HEK293 (cell line): ENCODE data around the gene CECR2.

Experiments
- CTCF ChIA-PET: fragments of 350-600 bp; formaldehyde crosslinking; extraction: SDS; loops from one replicate; lab custom pipeline; 2021; ENCODE audit warnings: antibody characterized with exemption; lab: Yijun Ruan, JAX
- POLR2A ChIA-PET: fragments of 300-600 bp; formaldehyde crosslinking; extraction: SDS; loops from one replicate; lab custom pipeline; 2020; ENCODE audit warnings: antibody characterized with exemption, inconsistent platforms; lab: Yijun Ruan, JAX
- H3K27ac ChIP-seq: fragments of 200-500 bp; sonication (Bioruptor generic); 2 replicates; pipeline ENCODE4 v1.5.1; 2014; ENCODE audit warnings: low read depth, low read length, control low read depth, inconsistent platforms; ENCODE audit errors: extremely low read depth
- H3K36me3 ChIP-seq, 2 experiments: fragments of 200-500 bp in 1 of 2; sonication (Bioruptor generic) in 1 of 2; 1 replicate in 1 of 2; 2 replicates in 1 of 2; pipeline ENCODE4 v1.5.1; 2014 to 2017; ENCODE audit warnings: inconsistent platforms in 2 of 2, low read length in 2 of 2; ENCODE audit not compliant: control insufficient read depth in 2 of 2, insufficient read depth in 1 of 2
- H3K4me1 ChIP-seq: fragments of 200-500 bp; sonication (Bioruptor generic); 2 replicates; pipeline ENCODE4 v1.5.1; 2014; ENCODE audit warnings: mild to moderate bottlenecking, low read length, inconsistent platforms; ENCODE audit not compliant: control insufficient read depth, insufficient read depth
- H3K4me3 ChIP-seq: 2 replicates; pipeline ENCODE4 v1.5.1; 2011; ENCODE audit warnings: low read depth, mild to moderate bottlenecking, control low read depth, low read length, moderate library complexity
- H3K9me3 ChIP-seq: fragments of 200-500 bp; sonication (Bioruptor generic); 2 replicates; pipeline ENCODE4 v1.5.1; 2014; ENCODE audit warnings: low read depth, low read length, inconsistent platforms; ENCODE audit not compliant: control insufficient read depth, insufficient read depth
- GLIS1 ChIP-seq: fragments of 450-650 bp; formaldehyde crosslinking; IDR thresholded peaks from 2 replicates; pipeline ENCODE4 v1.5.1; 2016; ENCODE audit warnings: missing biosample characterization, missing genetic modification characterization
- HIC1 ChIP-seq: fragments of 450-650 bp; formaldehyde crosslinking; IDR thresholded peaks from 2 replicates; pipeline ENCODE4 v1.5.1; 2016; ENCODE audit warnings: missing biosample characterization, missing genetic modification characterization
- KLF9 ChIP-seq: fragments of 450-650 bp; formaldehyde crosslinking; IDR thresholded peaks from 2 replicates; pipeline ENCODE4 v1.5.1; 2016; ENCODE audit warnings: missing biosample characterization, missing genetic modification characterization, low read depth
- SALL2 ChIP-seq: fragments of 450-650 bp; formaldehyde crosslinking; IDR thresholded peaks from 2 replicates; pipeline ENCODE4 v1.5.0; 2017; ENCODE audit warnings: missing biosample characterization, mild to moderate bottlenecking, missing genetic modification characterization, borderline replicate concordance
- SETDB1 ChIP-seq: IDR thresholded peaks from one replicate; pipeline ENCODE4 v1.6.1; 2017; ENCODE audit warnings: mild to moderate bottlenecking, low read length, moderate library complexity, mixed read lengths; ENCODE audit not compliant: insufficient read length
- TCF7L2 ChIP-seq: IDR thresholded peaks from 2 replicates; pipeline ENCODE4 v1.6.1; 2011; ENCODE audit warnings: low read depth, mild to moderate bottlenecking, inconsistent platforms, low read length, moderate library complexity, borderline replicate concordance
- TSHZ1 ChIP-seq: fragments of 450-650 bp; formaldehyde crosslinking; IDR thresholded peaks from 2 replicates; pipeline ENCODE4 v1.5.1; 2016; ENCODE audit warnings: missing biosample characterization, missing genetic modification characterization, borderline replicate concordance
- ZBTB21 ChIP-seq: fragments of 450-650 bp; formaldehyde crosslinking; IDR thresholded peaks from 2 replicates; pipeline ENCODE4 v1.5.1; 2017; ENCODE audit warnings: missing biosample characterization, missing genetic modification characterization
- ZBTB26 ChIP-seq: fragments of 450-650 bp; formaldehyde crosslinking; optimal IDR thresholded peaks from 2 replicates; pipeline ENCODE3; 2016; ENCODE audit warnings: missing biosample characterization, mild to moderate bottlenecking, missing genetic modification characterization
- ZNF114 ChIP-seq: fragments of 450-650 bp; formaldehyde crosslinking; IDR thresholded peaks from 2 replicates; pipeline ENCODE4 v1.5.0; 2017; ENCODE audit warnings: missing biosample characterization, missing genetic modification characterization
- ZNF292 ChIP-seq: fragments of 450-650 bp; formaldehyde crosslinking; IDR thresholded peaks from 2 replicates; pipeline ENCODE4 v1.5.1; 2016; ENCODE audit warnings: low read depth, missing biosample characterization, missing genetic modification characterization, borderline replicate concordance
- ZNF311 ChIP-seq: fragments of 450-650 bp; formaldehyde crosslinking; IDR thresholded peaks from 2 replicates; pipeline ENCODE4 v1.5.1; 2017; ENCODE audit warnings: missing biosample characterization, missing genetic modification characterization, borderline replicate concordance
- ZNF324 ChIP-seq: fragments of 450-650 bp; formaldehyde crosslinking; IDR thresholded peaks from 2 replicates; pipeline ENCODE4 v1.5.1; 2016; ENCODE audit warnings: missing biosample characterization, missing genetic modification characterization
- ZNF416 ChIP-seq: fragments of 450-650 bp; formaldehyde crosslinking; IDR thresholded peaks from 2 replicates; pipeline ENCODE4 v1.5.1; 2016; ENCODE audit warnings: missing biosample characterization, missing genetic modification characterization
- ZNF488 ChIP-seq: fragments of 450-650 bp; formaldehyde crosslinking; IDR thresholded peaks from 2 replicates; pipeline ENCODE4 v1.5.1; 2016; ENCODE audit warnings: missing biosample characterization, missing genetic modification characterization
- ZNF555 ChIP-seq: fragments of 450-650 bp; formaldehyde crosslinking; conservative IDR thresholded peaks from 2 replicates; pipeline ENCODE4 v1.5.1; 2017; ENCODE audit warnings: missing biosample characterization, mild to moderate bottlenecking, missing genetic modification characterization, inconsistent platforms
- ZNF571 ChIP-seq: fragments of 450-650 bp; formaldehyde crosslinking; IDR thresholded peaks from 2 replicates; pipeline ENCODE4 v1.5.0; 2017; ENCODE audit warnings: missing biosample characterization, missing genetic modification characterization
- ZNF747 ChIP-seq: fragments of 450-650 bp; formaldehyde crosslinking; IDR thresholded peaks from 2 replicates; pipeline ENCODE4 v1.5.1; 2016; ENCODE audit warnings: missing biosample characterization, missing genetic modification characterization
- ZNF776 ChIP-seq: fragments of 450-650 bp; formaldehyde crosslinking; IDR thresholded peaks from 2 replicates; pipeline ENCODE4 v1.5.0; 2017; ENCODE audit warnings: missing biosample characterization, missing genetic modification characterization, borderline replicate concordance
- ZSCAN30 ChIP-seq: fragments of 450-650 bp; IDR thresholded peaks from 2 replicates; pipeline ENCODE4 v1.5.1; 2018; ENCODE audit warnings: missing biosample characterization, mild to moderate bottlenecking, missing genetic modification characterization, moderate library complexity

Gene CECR2

GRCh38 chr22:17580441-17581031, 211.3 kb downstream of the CECR2 start:
- ChIA-PET POLR2A (no interaction called here), CTCF (interaction anchor here (0.5 kb wide), 1 partner anchor 79 kb away, joined by 4 read pairs; no protein-coding TSS in a partner anchor)
- TF ChIP-seq SETDB1 (no peak), ZNF747 (no peak), ZBTB21 (tag by site-specific recombination) (no peak), TSHZ1 (tag by site-specific recombination) (no peak), HIC1 (tag by site-specific recombination) (no peak), ZNF555 (tag by site-specific recombination) (no peak), TCF7L2 (no peak), ZNF114 (tag by site-specific recombination) (no peak), ZNF776 (tag by site-specific recombination) (no peak), ZNF416 (tag by site-specific recombination) (no peak), KLF9 (no peak), SALL2 (tag by site-specific recombination) (no peak), GLIS1 (tag by site-specific recombination) (no peak), ZNF311 (tag by site-specific recombination) (no peak), ZSCAN30 (no peak), ZNF292 (tag by site-specific recombination) (no peak), ZNF571 (tag by site-specific recombination) (no peak), ZNF324 (tag by site-specific recombination) (no peak), ZBTB26 (tag by site-specific recombination) (no peak), ZNF488 (no peak)

More at GRCh38 chr22:17580441-17581031, 211.3 kb downstream of the CECR2 start:
- H3K36me3 ChIP-seq, result no peaks in the 10 kb centered on the region
- H3K4me3 ChIP-seq, result no peak overlapping the region
- H3K9me3 ChIP-seq, result no peaks in the 10 kb centered on the region
- H3K4me1 ChIP-seq, result no peaks in the 10 kb centered on the region
- no peak overlapping the region for H3K27ac ChIP-seq
